CD14-positive monocyte (primary cell): ENCODE measurements around the gene GRN. TPM values are rescaled to one million over a fixed set of nuclear protein-coding genes. Genes with fewer than 3 reads are reported as not detected.

Source experiments
- DNase-seq, 3 donors: peaks; one replicate each; pipeline ENCODE4 v3.0.0-alpha.2; 2011 to 2022
- H2AFZ ChIP-seq: 2 replicates; pipeline ENCODE4 v1.6.0; 2012; ENCODE audit warnings: mild to moderate bottlenecking, low read depth, low read length, inconsistent platforms; ENCODE audit not compliant: insufficient read depth, poor library complexity, severe bottlenecking
- H3K27ac ChIP-seq, 2 donors: 1 replicate in 1 of 2; 2 replicates in 1 of 2; pipeline ENCODE4 v1.5.1; 2012 to 2013; ENCODE audit warnings: low read length in 2 of 2, control low read depth in 1 of 2, inconsistent platforms in 1 of 2, low read depth in 1 of 2, mild to moderate bottlenecking in 1 of 2
- H3K27me3 ChIP-seq, 2 donors: one replicate each; pipeline versions ENCODE4 v1.6.0 to v1.6.1; 2011 to 2013; ENCODE audit warnings: low read length in 2 of 2; ENCODE audit not compliant: control insufficient read depth in 2 of 2, insufficient read depth in 2 of 2
- H3K36me3 ChIP-seq, 2 donors: replicated peaks in 1 of 2; 1 replicate in 1 of 2; 2 replicates in 1 of 2; pipeline versions ENCODE4 v1.5.1 to v1.6.1; 2012 to 2013; ENCODE audit warnings: low read length in 2 of 2, control low read depth in 1 of 2, inconsistent platforms in 1 of 2, mild to moderate bottlenecking in 1 of 2; ENCODE audit not compliant: insufficient read depth in 2 of 2, control insufficient read depth in 1 of 2
- H3K4me1 ChIP-seq, 2 donors: 1 replicate in 1 of 2; 2 replicates in 1 of 2; pipeline versions ENCODE4 v1.5.1 to v1.6.1; 2012 to 2013; ENCODE audit warnings: low read length in 2 of 2, control low read depth in 1 of 2, inconsistent platforms in 1 of 2, mild to moderate bottlenecking in 1 of 2, moderate library complexity in 1 of 2; ENCODE audit not compliant: insufficient read depth in 2 of 2, control insufficient read depth in 1 of 2
- H3K4me2 ChIP-seq: replicated peaks from 2 replicates; pipeline ENCODE3; 2012; ENCODE audit warnings: low read length, moderate library complexity, mild to moderate bottlenecking; ENCODE audit not compliant: poor library complexity, severe bottlenecking; ENCODE audit errors: extremely low read depth
- H3K4me3 ChIP-seq, 3 experiments: fragments of 200-600 bp in 1 of 3; sonication (generic) in 1 of 3; replicated peaks in 1 of 3; 1 replicate in 2 of 3; 2 replicates in 1 of 3; pipeline ENCODE4 v1.5.1; 2011 to 2013; ENCODE audit warnings: low read length in 3 of 3, mild to moderate bottlenecking in 3 of 3, control low read depth in 2 of 3, low read depth in 2 of 3, inconsistent platforms in 1 of 3, moderate library complexity in 1 of 3
- H3K79me2 ChIP-seq: 2 replicates; pipeline ENCODE4 v1.6.0; 2012; ENCODE audit warnings: mild to moderate bottlenecking, control low read depth, inconsistent platforms, low read length, moderate library complexity; ENCODE audit not compliant: insufficient read depth
- H3K9ac ChIP-seq: 2 replicates; pipeline ENCODE4 v1.6.0; 2017; ENCODE audit warnings: low read length, mild to moderate bottlenecking; ENCODE audit not compliant: insufficient read depth, poor library complexity, severe bottlenecking
- H3K9me3 ChIP-seq, 2 donors: replicated peaks in 1 of 2; 1 replicate in 1 of 2; 2 replicates in 1 of 2; pipeline versions ENCODE4 v1.5.1 to v1.6.1; 2012 to 2013; ENCODE audit warnings: low read length in 2 of 2, control low read depth in 1 of 2; ENCODE audit not compliant: control insufficient read depth in 1 of 2, insufficient read depth in 1 of 2
- H4K20me1 ChIP-seq: 2 replicates; pipeline ENCODE4 v1.6.0; 2012; ENCODE audit warnings: mild to moderate bottlenecking, low read length, control low read depth, moderate library complexity; ENCODE audit not compliant: insufficient read depth
- H3K27ac Mint-ChIP-seq, 7 donors: one replicate each; pipeline ENCODE4 v1.8.0; 2020; ENCODE audit warnings: mild to moderate bottlenecking in 7 of 7, mixed read lengths in 7 of 7, moderate library complexity in 6 of 7, inconsistent platforms in 2 of 7
- H3K27me3 Mint-ChIP-seq, 3 donors: one replicate each; pipeline ENCODE4 v1.8.0; 2021 to 2022; ENCODE audit warnings: low read depth in 3 of 3, mild to moderate bottlenecking in 3 of 3, mixed read lengths in 3 of 3, moderate library complexity in 3 of 3, inconsistent platforms in 1 of 3
- H3K36me3 Mint-ChIP-seq, 2 donors: one replicate each; pipeline ENCODE4 v1.8.0; 2020; ENCODE audit warnings: mixed read lengths in 2 of 2, inconsistent platforms in 1 of 2, mild to moderate bottlenecking in 1 of 2
- H3K4me1 Mint-ChIP-seq: one replicate; pipeline ENCODE4 v1.8.0; 2020; ENCODE audit warnings: mild to moderate bottlenecking, mixed read lengths
- H3K4me3 Mint-ChIP-seq, 2 donors: one replicate each; pipeline ENCODE4 v1.8.0; 2020; ENCODE audit warnings: mild to moderate bottlenecking in 2 of 2, mixed read lengths in 2 of 2, moderate library complexity in 1 of 2
- H3K9me3 Mint-ChIP-seq, 7 donors: one replicate each; pipeline ENCODE4 v1.8.0; 2020 to 2022; ENCODE audit warnings: mixed read lengths in 7 of 7, mild to moderate bottlenecking in 6 of 7, moderate library complexity in 6 of 7, inconsistent platforms in 2 of 7
- CTCF ChIP-seq: fragments of 200-600 bp; IDR thresholded peaks from one replicate; pipeline ENCODE4 v1.8.0; 2022; ENCODE audit warnings: antibody characterized with exemption, mild to moderate bottlenecking
- WGBS: methylation state at CpG from one replicate; pipeline ENCODE4 v1.1.5; 2013; ENCODE audit warnings: missing lambda C conversion rate; ENCODE audit not compliant: insufficient coverage; 5-methylcytosine and 5-hydroxymethylcytosine counted together
- intact Hi-C, 2 donors: fragments of 100-400 bp; cut with micrococcal nuclease; formaldehyde crosslinking; loops; one replicate each; pipeline versions ENCODE4 v1.15.0 to v1.15.1; 2023
- polyA plus RNA-seq, 3 donors: library from polyadenylated mRNA; depleted of rRNA in 1 of 3; unstranded in 2 of 3; stranded (reverse) in 1 of 3; fragments of 300-500 nt in 2 of 3; fragments of >200 nt in 1 of 3; fragmentation: Illumina TruSeq in 2 of 3; gene quantifications; 1 replicate in 2 of 3; 2 replicates in 1 of 3; pipeline ENCODE4 v1.2.3, GENCODE V29; 2012 to 2021

The GRN gene
- polyA plus RNA-seq, 3 donors = 1,303 to 1,960 (median 1,361) TPM

- WGBS = under 1% methylated on average over 40 of the region's 45 CpGs
- peak overlapping the region; percentile 43 for H3K9ac ChIP-seq
These were observed 18.0 kb downstream of the GRN start for GRCh38 chr17:44362949-44363612.

More at GRCh38 chr17:44362949-44363612, 18.0 kb downstream of the GRN start:
- Mint-ChIP-seq H3K4me3 (peak overlapping the region; percentile 76 to 90), H3K36me3 (no peaks in the 10 kb centered on the region), H3K9me3 (peaks cover 0 to 3% (median 0%) of the 10 kb centered on the region in 7 donors), H3K27me3 (peaks cover 50 to 75% (median 50%) of the 10 kb centered on the region in 3 donors), H3K27ac (peak overlapping the region in 1 of 7 donors; percentile 45), H3K4me1 (peaks cover 6% of the 10 kb centered on the region)
- H3K4me2 ChIP-seq = peak overlapping the region; percentile 86
- TF ChIP-seq CTCF = no peak
- intact Hi-C loops = loop anchor here in 1 of 2 donors (2.0 to 5.0 kb wide), 2 partner anchors 41 to 152 kb away; partner anchors contain the start of gene SLC25A39
- peaks cover 15 to 44% of the 10 kb centered on the region in 2 donors for H3K27me3 ChIP-seq
- DNase-seq = no peak
- H2AFZ ChIP-seq = peak overlapping the region; percentile 90
- H3K27ac ChIP-seq = no peak overlapping the region
- H3K4me1 ChIP-seq = peaks cover 9 to 19% of the 10 kb centered on the region in 2 donors
- H3K4me3 ChIP-seq = peak overlapping the region; percentile 35 to 76 (median 36)
- H3K36me3 ChIP-seq = no peaks in the 10 kb centered on the region
- H4K20me1 ChIP-seq = no peaks in the 10 kb centered on the region
- no peaks in the 10 kb centered on the region for H3K79me2 ChIP-seq
- no peaks in the 10 kb centered on the region for H3K9me3 ChIP-seq
